Natural killer cell (primary cell): Measurements from ENCODE around the gene CAMTA1. TPM values are rescaled to one million over a fixed set of nuclear protein-coding genes. Genes with fewer than 3 reads are reported as not detected.

Experiments used
- ATAC-seq, 3 donors: fragments of 150-1000 bp in 2 of 3; fragments of 200-7000 bp in 1 of 3; cut with Tn5 transposase; 1 replicate in 1 of 3; 2 replicates in 2 of 3; pipeline ENCODE4 v1.10.0; 2021; ENCODE audit warnings: mild to moderate bottlenecking in 2 of 3, moderate library complexity in 2 of 3
- DNase-seq, 2 donors: peaks; one replicate each; pipeline versions ENCODE4 v3.0.0 to v3.0.0-alpha.2; 2013 to 2021; ENCODE audit warnings: mixed read lengths in 1 of 2
- H3K27ac ChIP-seq: one replicate; pipeline ENCODE4 v1.5.1; 2013; ENCODE audit warnings: mild to moderate bottlenecking, low read length
- H3K27me3 ChIP-seq: one replicate; pipeline ENCODE4 v1.6.1; 2013; ENCODE audit warnings: low read length; ENCODE audit not compliant: control insufficient read depth, insufficient read depth
- H3K36me3 ChIP-seq: one replicate; pipeline ENCODE4 v1.6.1; 2013; ENCODE audit warnings: low read length; ENCODE audit not compliant: control insufficient read depth, insufficient read depth
- H3K4me1 ChIP-seq: one replicate; pipeline ENCODE4 v1.6.1; 2013; ENCODE audit warnings: low read length; ENCODE audit not compliant: control insufficient read depth, insufficient read depth
- H3K4me3 ChIP-seq: one replicate; pipeline ENCODE4 v1.5.1; 2013; ENCODE audit warnings: low read length
- H3K9me3 ChIP-seq: one replicate; pipeline ENCODE4 v1.6.1; 2013; ENCODE audit warnings: low read length; ENCODE audit not compliant: control insufficient read depth, insufficient read depth
- H3K27ac Mint-ChIP-seq, 2 donors: one replicate each; pipeline ENCODE4 v1.8.0; 2022; ENCODE audit warnings: mild to moderate bottlenecking in 2 of 2, mixed read lengths in 2 of 2, moderate library complexity in 1 of 2
- H3K27me3 Mint-ChIP-seq, 2 donors: one replicate each; pipeline ENCODE4 v1.8.0; 2022; ENCODE audit warnings: low read depth in 2 of 2, mixed read lengths in 2 of 2
- H3K36me3 Mint-ChIP-seq: one replicate; pipeline ENCODE4 v1.8.0; 2022; ENCODE audit warnings: mixed read lengths
- H3K4me1 Mint-ChIP-seq, 2 donors: one replicate each; pipeline ENCODE4 v1.8.0; 2022; ENCODE audit warnings: mixed read lengths in 2 of 2
- H3K4me3 Mint-ChIP-seq: one replicate; pipeline ENCODE4 v1.8.0; 2022; ENCODE audit warnings: mild to moderate bottlenecking, moderate library complexity, mixed read lengths
- H3K9me3 Mint-ChIP-seq, 2 donors: one replicate each; pipeline ENCODE4 v1.8.0; 2022; ENCODE audit warnings: mixed read lengths in 2 of 2
- WGBS: methylation state at CpG from one replicate; pipeline ENCODE4 v1.1.7; 2013; ENCODE audit warnings: missing lambda C conversion rate; ENCODE audit not compliant: insufficient coverage; 5-methylcytosine and 5-hydroxymethylcytosine counted together
- intact Hi-C: fragments of 100-400 bp; cut with micrococcal nuclease; formaldehyde crosslinking; loops from one replicate; pipeline ENCODE4 v1.14.2; 2022
- total RNA-seq, 4 donors: library from RNA; stranded (reverse); fragments of 120-200 nt in 1 of 4; gene quantifications; one replicate each; pipeline versions ENCODE4 v1.2.3 to v1.2.4, GENCODE V29; 2013 to 2022
- TF ChIP-seq, protein P1 (sequence below): fragments of 200-600 bp; IDR thresholded peaks from one replicate; pipeline ENCODE4 v1.8.0; 2022; ENCODE audit warnings: antibody characterized with exemption

CAMTA1 gene
- total RNA-seq, 3 donors from 2014 or later (not counting 1 experiment from before 2014, with no cell fraction given), result 40.6 to 53.3 (median 44.9) TPM

DNA sequence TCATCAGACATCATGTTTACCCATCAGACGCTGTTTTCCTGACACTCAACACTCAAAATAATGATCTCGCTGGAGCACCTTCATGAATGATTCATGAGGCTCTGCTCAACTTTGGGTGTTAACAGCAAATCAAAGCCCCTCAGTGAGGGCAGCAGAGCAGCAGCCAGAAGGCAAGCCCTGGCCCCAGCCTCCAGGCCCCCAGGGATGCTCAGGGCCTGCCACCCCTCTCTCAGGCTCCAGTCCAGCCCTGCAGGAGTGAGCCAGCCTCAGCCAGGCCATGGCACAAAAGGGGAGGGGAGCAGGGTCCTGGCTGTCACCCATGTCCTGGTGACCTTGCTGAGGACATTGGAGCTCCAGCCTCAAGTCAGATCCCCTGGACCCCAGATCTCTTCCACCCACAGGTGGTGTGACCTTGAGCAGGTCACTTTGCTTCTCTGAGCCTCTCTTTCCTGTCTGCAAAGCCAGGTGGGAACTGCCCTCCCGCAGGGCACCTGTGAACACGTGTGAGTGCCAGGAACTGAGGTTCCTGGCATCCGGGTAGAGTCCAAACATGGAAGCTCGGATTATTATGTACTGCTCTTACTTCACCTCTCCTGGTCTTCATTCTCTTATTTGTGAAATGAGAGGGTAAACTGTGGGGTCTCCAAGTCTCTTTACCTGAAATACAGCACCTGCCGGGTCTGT is 824.2 kb downstream of the CAMTA1 start:
- intact Hi-C loops, result no loop called here
- Histone ChIP-seq H3K36me3 (no peaks in the 10 kb centered on the region), H3K9me3 (no peaks in the 10 kb centered on the region), H3K27me3 (no peaks in the 10 kb centered on the region), H3K27ac (no peak overlapping the region), H3K4me3 (no peak overlapping the region), H3K4me1 (no peaks in the 10 kb centered on the region)
- no peak for ATAC-seq
- H3K27me3 Mint-ChIP-seq, result peaks cover 2 to 9% of the 10 kb centered on the region in 2 donors
- H3K36me3 Mint-ChIP-seq, result no peaks in the 10 kb centered on the region
- TF ChIP-seq, protein P1, sequence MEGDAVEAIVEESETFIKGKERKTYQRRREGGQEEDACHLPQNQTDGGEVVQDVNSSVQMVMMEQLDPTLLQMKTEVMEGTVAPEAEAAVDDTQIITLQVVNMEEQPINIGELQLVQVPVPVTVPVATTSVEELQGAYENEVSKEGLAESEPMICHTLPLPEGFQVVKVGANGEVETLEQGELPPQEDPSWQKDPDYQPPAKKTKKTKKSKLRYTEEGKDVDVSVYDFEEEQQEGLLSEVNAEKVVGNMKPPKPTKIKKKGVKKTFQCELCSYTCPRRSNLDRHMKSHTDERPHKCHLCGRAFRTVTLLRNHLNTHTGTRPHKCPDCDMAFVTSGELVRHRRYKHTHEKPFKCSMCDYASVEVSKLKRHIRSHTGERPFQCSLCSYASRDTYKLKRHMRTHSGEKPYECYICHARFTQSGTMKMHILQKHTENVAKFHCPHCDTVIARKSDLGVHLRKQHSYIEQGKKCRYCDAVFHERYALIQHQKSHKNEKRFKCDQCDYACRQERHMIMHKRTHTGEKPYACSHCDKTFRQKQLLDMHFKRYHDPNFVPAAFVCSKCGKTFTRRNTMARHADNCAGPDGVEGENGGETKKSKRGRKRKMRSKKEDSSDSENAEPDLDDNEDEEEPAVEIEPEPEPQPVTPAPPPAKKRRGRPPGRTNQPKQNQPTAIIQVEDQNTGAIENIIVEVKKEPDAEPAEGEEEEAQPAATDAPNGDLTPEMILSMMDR, result no peak
- no peaks in the 10 kb centered on the region for H3K9me3 Mint-ChIP-seq
- whole genome bisulfite sequencing, result 86% methylated on average over 7 of the region's 7 CpGs
- no peak for DNase-seq
- H3K4me3 Mint-ChIP-seq, result no peak overlapping the region
- no peak overlapping the region for H3K27ac Mint-ChIP-seq
- no peaks in the 10 kb centered on the region for H3K4me1 Mint-ChIP-seq

DNA sequence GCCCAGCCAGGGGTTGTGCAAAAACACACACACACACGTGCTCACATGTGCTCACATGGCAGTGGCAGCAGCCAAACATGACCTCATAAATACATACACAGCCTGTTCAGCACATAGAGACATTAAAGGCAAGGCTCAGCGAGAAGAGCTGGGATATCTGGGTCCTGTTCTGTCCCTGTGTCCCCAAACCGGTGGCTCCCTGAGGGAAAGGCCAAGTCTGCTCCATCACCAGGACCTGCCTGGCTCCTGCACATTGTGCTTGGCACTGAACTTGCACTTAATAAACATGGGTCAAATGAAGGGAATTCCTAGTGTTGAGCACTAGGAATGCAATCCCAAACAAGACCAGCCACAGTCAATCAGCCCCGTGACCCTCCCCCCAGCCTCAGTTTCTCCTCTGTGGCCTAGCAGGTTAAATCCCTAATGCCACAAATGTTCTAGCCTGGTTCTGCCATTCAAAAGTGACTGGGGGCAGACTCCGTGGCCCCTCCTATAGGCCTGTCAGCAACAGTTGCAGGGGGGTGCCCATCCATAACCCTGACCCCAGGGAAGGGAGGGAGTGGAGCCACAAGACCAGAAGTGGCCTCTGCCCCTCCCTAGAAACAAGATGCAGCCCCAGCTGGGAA is 825.0 kb downstream of the CAMTA1 start:
- intact Hi-C loops, result no loop called here
- H3K36me3 Mint-ChIP-seq, result no peaks in the 10 kb centered on the region
- DNase-seq (no peak), ATAC-seq (no peak)
- H3K9me3 Mint-ChIP-seq, result no peaks in the 10 kb centered on the region
- no peaks in the 10 kb centered on the region for H3K4me1 Mint-ChIP-seq
- no peak overlapping the region for H3K4me3 Mint-ChIP-seq
- peaks cover 0 to 7% of the 10 kb centered on the region in 2 donors for H3K27me3 Mint-ChIP-seq
- Histone ChIP-seq H3K27ac (no peak overlapping the region), H3K36me3 (no peaks in the 10 kb centered on the region), H3K27me3 (no peaks in the 10 kb centered on the region), H3K4me3 (no peak overlapping the region), H3K9me3 (no peaks in the 10 kb centered on the region), H3K4me1 (no peaks in the 10 kb centered on the region)
- H3K27ac Mint-ChIP-seq, result no peak overlapping the region
- WGBS, result 80% methylated on average over 5 of the region's 5 CpGs
- TF ChIP-seq, protein P1, result no peak

DNA sequence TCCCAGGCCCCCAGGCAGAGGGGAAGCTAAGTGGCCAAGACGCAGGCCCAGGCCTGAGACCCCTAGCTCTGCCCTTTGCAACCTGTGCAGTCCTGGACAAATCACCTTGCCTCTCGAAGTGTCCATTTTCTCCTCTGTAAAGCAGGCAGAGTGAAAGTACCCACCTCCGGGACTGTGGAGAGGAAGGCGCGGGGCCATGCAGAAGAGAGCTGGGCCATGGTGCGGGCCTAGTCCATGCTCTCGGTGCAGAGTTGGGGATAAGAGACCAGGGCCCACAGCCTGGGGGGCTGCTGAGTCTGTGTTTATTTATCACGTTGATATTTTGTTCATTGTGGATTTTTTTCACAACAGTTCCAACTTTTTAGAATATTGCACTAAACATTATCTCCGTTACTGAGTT is 825.7 kb downstream of the CAMTA1 start:
- H3K27me3 Mint-ChIP-seq, result peaks cover 0 to 7% of the 10 kb centered on the region in 2 donors

More for the DNA sequence above, 825.7 kb downstream of the CAMTA1 start:
- no peaks in the 10 kb centered on the region for H3K9me3 Mint-ChIP-seq
- H3K4me1 Mint-ChIP-seq, result no peaks in the 10 kb centered on the region
- TF ChIP-seq, protein P1, result no peak
- no peak for DNase-seq
- intact Hi-C loops, result no loop called here
- Histone ChIP-seq H3K27me3 (no peaks in the 10 kb centered on the region), H3K9me3 (no peaks in the 10 kb centered on the region), H3K36me3 (no peaks in the 10 kb centered on the region), H3K4me3 (no peak overlapping the region), H3K4me1 (no peaks in the 10 kb centered on the region), H3K27ac (no peak overlapping the region)
- WGBS, result 89% methylated on average over 8 of the region's 9 CpGs
- ATAC-seq, result no peak
- no peaks in the 10 kb centered on the region for H3K36me3 Mint-ChIP-seq
- no peak overlapping the region for H3K4me3 Mint-ChIP-seq
- H3K27ac Mint-ChIP-seq, result no peak overlapping the region
